COLO668 (cell line): ENCODE measurements around the gene GAS6.

Experiments
- DNase-seq: peaks from one replicate; lab custom pipeline; 2025; ENCODE audit not compliant: unreplicated experiment; lab: John Stamatoyannopoulos, UW

Gene GAS6

GRCh38 chr13:113854238-113855011, 9.5 kb downstream of the GAS6 start:
- no peak for DNase-seq

- DNase-seq: peak; percentile 65
These were observed 10.2 kb downstream of the GAS6 start for GRCh38 chr13:113853518-113854237.

GRCh38 chr13:113852536-113853517, 11.0 kb downstream of the GAS6 start:
- no peak for DNase-seq

- no peak for DNase-seq
These were observed 11.9 kb downstream of the GAS6 start for GRCh38 chr13:113851826-113852535.

- DNase-seq: no peak
These were observed 12.4 kb downstream of the GAS6 start for GRCh38 chr13:113851480-113851803.

- no peak for DNase-seq
These were observed 13.0 kb downstream of the GAS6 start for GRCh38 chr13:113850722-113851479.

- no peak for DNase-seq
These were observed 13.7 kb downstream of the GAS6 start for GRCh38 chr13:113849981-113850721.

GRCh38 chr13:113849546-113849945, 14.3 kb downstream of the GAS6 start:
- DNase-seq: no peak

GRCh38 chr13:113848431-113849260, 15.2 kb downstream of the GAS6 start:
- no peak for DNase-seq

- DNase-seq: no peak
These were observed 15.9 kb downstream of the GAS6 start for GRCh38 chr13:113848020-113848419.

- no peak for DNase-seq
These were observed 17.1 kb downstream of the GAS6 start for GRCh38 chr13:113846636-113847318.

- no peak for DNase-seq
These were observed 17.9 kb downstream of the GAS6 start for GRCh38 chr13:113845723-113846635.

- no peak for DNase-seq
These were observed 18.8 kb downstream of the GAS6 start for GRCh38 chr13:113845055-113845454.

- DNase-seq: no peak
These were observed 19.9 kb downstream of the GAS6 start for GRCh38 chr13:113843864-113844556.

GRCh38 chr13:113843063-113843654, 20.7 kb downstream of the GAS6 start:
- DNase-seq: no peak
